GM11168 (cell line): Measurements from ENCODE around the gene WSCD2.

ENCODE experiments used
- in situ Hi-C: fragments of 300-500 bp; cut with MboI; formaldehyde crosslinking; loops from one replicate; pipeline ENCODE4 v1.12.0; 2022; ENCODE audit warnings: low sequenced_read_pairs; ENCODE audit not compliant: unreplicated experiment

Gene WSCD2

GRCh38 chr12:108289350-108290161, 160.5 kb downstream of the WSCD2 start:
- in situ Hi-C loops, result no loop called here

- in situ Hi-C loops, result no loop called here
Measured at GRCh38 chr12:108295641-108296040, 166.6 kb downstream of the WSCD2 start.

DNA sequence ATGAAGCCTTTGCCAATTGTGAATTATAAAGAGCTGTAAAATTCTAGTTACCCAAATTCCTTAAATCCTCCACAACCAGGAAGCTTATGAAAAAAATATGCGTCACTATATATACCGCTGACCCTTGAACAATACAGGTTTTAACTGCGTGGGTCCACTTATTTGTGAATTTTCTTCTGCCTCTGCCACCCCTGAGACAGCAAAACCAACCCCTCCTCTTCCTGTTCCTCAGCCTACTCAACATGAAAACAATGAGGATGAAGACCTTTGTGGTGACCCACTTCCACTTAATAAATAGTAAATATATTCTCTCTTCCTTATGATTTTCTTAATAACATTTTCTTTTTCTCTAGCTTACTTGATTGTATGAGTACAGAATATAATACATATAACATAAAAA, 167.9 kb downstream of the WSCD2 start:
- in situ Hi-C loops, result no loop called here

- in situ Hi-C loops, result no loop called here
Measured at GRCh38 chr12:108297424-108297823, 168.3 kb downstream of the WSCD2 start.

- in situ Hi-C loops, result no loop called here
Measured at GRCh38 chr12:108297895-108298760, 169.0 kb downstream of the WSCD2 start.

DNA sequence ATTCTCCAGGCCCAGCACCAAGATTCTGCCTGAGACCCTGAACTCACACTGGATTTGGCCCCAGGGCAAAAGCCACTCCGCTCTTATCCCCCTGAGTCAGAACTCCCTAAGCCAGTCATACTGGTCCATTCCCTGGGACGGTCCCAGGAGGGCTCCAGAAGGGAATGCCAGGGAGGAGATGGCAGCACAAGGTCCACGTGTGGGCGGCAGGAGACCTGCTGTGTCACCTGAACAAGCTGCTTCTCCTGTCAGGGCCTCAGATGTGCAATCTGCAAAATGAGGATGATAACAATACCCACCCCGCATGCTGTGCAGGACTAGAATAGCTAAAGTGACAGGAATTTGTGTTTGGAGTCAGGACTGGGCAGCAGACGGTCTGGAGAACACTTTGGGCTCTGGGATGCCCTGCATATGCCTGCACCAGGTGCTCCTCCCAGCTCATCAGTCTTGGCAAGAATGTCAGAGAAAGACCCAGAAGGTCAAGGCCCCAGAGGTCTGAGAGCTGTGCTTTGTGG, 169.7 kb downstream of the WSCD2 start:
- in situ Hi-C loops, result no loop called here

- in situ Hi-C loops, result no loop called here
Measured at GRCh38 chr12:108299516-108299915, 170.4 kb downstream of the WSCD2 start.
